Activated CD4-positive, alpha-beta T cell treated with anti-CD3 and anti-CD28 coated beads, Interleukin-2, amount 50 U/mL, for 4 hours (primary cell): Measurements from ENCODE around the gene ATG5.
A peak's percentile ranks its signal among the peaks of the same experiment; 100 is the strongest.
"Not testable (repeated sequence)": the region's sequence is repeated elsewhere in the genome, so short reads cannot be mapped to it uniquely, and the experiment has no call there.

Experiments
- DNase-seq, 2 experiments: peaks; one replicate each; pipeline ENCODE4 v3.0.0-alpha.2; 2020

The ATG5 gene

GRCh38 chr6:106173124-106173879 is 152.3 kb downstream of the ATG5 start:
- no peak for DNase-seq

DNA sequence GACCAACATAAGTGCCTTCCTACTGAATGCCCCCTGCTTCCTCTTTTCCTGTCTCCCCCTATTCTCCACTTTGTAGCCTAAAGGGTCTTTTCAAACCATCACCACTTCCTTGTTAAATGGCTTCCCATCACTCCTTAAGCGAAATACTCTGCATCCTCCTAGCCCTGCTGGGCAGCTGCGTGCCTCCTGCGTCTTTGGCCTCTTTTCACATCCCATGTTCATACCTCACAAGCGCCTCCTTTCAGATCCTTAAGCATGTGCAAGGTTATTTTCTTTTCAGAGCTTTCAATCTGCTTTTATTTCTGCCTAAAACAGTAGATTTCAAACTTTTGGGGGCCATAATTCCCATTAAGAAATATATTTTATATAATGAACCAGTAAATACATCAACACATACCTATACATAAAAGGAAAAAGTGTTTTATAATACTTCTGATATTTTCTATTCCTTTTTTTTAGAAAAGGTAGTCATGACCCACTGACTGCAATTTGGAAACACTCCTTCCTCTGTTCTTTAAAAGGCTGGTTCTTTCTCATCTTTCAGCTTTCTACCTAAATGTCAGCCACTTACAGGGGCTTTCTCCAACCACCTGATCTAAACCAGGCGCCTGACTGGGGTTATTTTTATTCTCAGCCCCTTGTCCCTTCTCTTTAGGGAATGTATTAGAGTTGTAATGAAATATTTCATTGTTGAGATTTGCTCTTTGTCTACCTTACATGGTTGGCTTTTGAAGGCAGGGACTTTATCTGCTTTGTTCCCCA is 155.3 kb downstream of the ATG5 start:
- DNase-seq: no peak

DNA sequence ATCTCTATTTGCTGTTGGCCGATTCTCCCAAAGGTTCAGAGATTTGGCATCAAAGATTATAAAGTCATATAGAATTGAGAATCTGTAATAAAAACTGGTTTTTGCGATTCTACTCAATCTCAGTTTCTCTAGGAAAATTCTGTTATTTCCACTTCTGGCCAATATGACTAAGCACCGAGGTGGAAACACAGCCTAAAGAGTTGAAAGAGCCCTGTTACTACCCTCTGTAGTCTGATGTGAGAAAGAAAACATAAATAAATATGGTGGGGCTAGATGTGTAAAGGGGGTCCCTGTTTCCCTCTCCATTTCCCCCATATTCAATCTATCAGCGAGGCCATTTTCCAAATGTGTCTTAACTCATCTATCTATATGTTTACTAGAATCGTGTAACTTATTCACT is 156.0 kb downstream of the ATG5 start:
- DNase-seq: no peak

DNA sequence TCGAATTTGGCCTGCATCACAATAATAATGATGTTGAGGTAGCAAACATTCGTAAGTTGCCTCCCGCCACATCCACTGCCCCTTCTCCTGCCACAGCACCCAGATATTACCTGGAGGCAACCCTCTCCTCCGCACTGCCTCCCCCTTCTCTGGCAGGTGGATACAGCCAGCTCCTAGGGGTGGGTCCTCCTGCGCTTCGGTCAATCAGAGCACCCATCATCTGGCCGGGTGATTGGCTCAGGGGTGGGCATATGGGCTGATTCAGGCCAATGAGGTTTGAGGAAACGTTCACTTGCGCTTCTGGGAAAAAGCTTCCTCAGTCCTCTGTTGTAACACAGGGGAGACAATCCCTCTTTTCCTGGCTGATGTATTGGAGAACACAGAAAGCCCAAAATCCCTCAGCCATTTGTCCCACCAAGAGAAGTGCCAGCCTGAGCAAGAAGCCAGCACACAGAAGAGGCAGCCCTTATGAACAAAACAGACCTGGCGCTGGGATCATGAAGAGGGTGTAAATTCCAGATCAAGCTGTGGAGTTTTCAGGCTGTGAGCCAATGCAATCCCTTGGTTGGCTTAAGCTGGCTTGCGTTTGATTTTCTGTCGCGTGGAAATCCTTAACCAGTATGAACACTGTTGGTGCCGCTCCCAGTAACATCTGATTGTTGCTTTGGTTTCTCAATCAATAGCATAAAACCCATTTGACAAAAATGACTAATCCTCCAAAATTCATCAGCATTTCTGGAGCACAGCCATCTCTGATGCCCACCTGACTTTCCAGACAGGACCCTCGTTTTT is 157.3 kb downstream of the ATG5 start:
- DNase-seq: no peak

DNA sequence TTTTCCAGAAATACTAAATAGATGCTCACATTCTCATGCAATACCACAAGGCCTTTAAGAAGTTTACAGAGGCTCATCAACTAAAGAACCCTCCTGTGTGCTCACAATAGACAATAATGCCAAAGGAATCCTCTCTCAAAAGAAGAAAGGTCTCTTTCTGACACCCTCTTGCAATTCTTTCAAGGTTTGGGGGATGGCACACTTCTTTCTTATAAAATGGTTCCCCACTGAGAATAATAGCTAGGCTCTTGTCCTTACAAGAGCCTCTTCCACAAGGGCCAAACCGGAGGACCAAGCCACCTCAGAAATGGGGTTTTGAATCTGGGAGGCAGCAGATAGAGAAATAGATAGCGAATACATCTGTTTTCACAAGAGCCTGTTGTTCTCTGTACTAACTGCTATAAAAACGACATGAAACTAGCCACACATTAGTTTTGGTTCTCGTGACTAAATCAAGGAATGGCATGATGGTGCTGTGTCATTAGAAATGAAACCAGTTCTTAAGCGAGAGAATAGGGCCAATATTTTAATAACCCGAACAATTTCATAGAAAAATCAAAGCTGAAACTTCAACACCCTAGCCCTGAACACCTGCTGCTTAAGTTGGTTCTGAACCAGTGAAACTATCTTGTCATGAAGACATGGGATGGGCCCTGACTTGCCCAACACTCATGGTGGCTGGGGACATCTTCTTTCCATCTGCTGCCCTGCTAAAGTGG is 158.3 kb downstream of the ATG5 start:
- DNase-seq: no peak

- no peak for DNase-seq
These were observed 159.6 kb downstream of the ATG5 start for GRCh38 chr6:106165885-106166485.

- DNase-seq: peak; percentile 27 to 29
These were observed 161.3 kb downstream of the ATG5 start for GRCh38 chr6:106163966-106164877.

DNA sequence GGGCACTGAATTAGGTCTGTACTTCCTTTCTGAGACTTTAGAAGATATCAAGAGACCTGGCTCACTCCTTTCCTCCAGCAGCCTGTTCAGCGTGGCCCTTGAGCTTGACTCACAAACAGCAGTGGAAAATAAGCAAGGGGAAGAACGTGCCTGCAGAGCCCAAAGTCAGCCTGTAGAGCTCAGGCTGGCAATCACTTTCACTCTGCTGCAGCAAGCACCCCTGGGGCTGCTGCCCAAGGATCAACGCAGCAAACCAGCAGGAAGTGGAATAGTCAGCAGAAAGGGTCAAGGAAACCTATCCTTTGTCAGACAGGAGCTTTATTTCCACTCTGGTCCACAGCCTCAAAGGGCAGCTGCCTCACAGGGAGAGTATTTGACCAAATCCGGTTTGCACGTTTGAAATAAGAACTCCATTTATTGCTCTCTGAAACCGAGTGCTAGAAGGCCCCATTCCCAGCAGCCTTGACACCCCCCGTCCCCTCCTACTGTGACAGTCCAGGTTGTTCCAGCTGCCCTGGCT is 162.1 kb downstream of the ATG5 start:
- peak; percentile 50 to 55 for DNase-seq

DNA sequence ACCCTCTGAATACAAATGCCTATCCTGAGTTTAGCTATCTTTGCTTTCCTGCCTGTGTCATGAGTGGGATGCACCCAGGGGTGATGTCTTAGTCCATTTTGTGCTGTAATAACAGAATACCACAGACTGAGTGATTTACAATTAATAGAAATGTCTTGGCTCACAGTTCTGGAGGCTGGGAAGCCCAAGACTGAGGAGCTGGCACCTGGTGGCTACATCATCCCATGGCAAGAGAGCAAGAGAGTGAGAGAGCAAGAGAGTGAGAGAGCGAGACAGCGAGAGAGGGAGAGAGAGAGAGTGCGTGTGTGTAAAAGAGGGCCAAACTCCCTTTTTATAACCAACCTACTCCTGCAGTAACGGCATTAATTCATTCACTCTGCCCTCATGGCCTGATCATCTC is 162.6 kb downstream of the ATG5 start:
- DNase-seq: no peak

DNA sequence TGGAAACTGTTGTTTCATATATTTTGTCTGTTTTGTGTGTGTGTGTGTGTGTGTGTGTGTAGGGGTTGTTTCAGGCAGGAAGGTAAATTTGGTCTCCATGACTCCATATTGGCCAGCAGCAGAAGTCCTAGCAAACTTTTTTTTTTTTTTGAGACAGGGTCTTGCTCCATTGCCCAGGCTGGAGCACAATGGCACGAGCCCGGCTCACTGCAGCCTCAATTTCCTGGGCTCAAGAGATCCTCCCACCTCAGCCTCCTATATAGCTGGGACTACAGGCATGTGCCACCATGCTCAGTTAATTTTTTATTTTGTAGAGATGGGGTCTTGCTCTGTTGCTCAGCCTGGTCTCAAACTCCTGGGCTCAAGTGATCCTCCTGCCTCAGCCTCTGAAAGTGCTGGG is 163.7 kb downstream of the ATG5 start:
- no peak for DNase-seq

DNA sequence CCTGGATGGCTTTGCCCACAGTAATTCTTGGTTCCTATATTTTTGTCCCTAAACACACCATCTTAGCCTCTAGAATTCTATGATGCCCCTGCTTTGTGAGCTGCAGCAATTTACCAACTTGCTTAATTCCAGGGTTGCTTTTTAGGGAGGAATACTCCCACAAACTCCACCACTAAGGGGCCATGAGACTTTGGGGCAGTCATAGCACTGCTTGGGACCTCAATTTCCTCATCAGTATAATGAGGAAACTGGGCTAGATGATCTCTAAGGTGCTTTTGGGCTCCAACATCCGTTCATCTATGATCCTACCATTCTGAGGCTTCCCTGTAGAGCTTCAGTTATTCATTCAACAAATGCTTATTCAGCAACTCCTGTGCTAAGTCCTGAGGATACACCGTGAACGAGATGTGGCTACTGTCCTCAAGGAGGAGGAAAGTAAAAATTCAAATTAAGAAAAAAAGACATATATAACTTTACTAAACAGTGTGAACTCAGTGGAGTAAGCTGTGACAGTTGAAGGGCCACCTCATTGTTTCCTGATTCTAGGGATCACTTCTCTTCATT is 164.2 kb downstream of the ATG5 start:
- DNase-seq: no peak

DNA sequence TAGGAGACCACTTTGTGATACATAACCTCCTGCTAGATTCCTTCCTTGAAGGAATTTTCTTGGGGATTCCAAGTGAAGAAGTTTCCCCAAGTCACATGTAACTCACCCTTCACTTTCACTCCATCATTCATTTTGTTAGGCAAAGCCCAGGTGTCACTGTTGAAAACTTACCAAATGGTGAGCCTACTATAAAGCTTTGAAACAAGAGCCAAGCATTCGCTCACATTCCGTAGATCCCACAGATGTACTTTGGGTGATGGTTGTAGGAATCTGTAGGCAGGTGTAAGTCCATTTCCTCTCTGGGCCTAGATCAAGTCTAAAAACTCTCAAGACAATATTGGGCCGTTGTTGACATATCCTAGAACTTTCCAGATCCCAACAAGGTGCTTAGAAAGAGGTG is 165.4 kb downstream of the ATG5 start:
- no peak for DNase-seq

DNA sequence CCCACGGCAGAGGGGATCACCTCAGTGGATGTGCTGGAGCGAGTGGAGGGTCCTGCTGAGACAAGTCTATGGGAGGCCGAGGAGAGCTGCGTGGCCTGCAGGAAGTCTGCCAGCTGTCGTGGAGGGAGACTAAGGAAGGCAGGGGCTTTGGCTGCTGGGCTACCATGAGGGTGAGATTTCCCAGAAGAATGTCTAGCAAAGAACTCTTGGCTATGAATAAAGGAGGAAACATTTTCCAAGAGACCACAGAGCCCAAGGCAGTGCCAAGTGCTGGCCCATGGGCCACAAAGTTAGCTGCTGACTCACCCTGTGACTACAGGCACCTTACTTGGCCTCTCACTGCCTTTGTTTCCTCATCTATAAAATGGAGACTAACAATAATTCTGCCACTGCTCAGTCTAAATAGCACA is 166.0 kb downstream of the ATG5 start:
- DNase-seq: no peak

DNA sequence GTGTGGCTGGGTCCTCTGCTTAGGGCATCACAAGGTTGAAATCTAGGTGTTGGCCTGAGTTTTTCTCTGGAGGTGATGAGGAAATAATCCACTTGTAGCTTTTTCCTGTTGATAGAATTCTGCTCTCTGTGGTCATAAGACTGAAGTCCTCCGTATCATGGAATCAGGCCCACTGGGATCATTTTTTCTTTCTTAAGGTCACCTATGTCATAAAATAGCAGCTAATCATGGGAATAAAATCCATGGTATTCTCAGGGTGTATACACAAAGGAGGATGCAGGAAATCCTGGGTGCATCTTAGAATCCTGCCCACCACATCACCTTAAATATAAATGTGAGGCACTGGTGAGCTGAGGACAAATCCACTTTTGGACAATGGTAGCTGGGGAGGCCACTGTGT is 166.7 kb downstream of the ATG5 start:
- no peak for DNase-seq

GRCh38 chr6:106156863-106157262 is 168.7 kb downstream of the ATG5 start:
- DNase-seq: no peak

- DNase-seq: no peak
These were observed 169.1 kb downstream of the ATG5 start for GRCh38 chr6:106156413-106156812.

DNA sequence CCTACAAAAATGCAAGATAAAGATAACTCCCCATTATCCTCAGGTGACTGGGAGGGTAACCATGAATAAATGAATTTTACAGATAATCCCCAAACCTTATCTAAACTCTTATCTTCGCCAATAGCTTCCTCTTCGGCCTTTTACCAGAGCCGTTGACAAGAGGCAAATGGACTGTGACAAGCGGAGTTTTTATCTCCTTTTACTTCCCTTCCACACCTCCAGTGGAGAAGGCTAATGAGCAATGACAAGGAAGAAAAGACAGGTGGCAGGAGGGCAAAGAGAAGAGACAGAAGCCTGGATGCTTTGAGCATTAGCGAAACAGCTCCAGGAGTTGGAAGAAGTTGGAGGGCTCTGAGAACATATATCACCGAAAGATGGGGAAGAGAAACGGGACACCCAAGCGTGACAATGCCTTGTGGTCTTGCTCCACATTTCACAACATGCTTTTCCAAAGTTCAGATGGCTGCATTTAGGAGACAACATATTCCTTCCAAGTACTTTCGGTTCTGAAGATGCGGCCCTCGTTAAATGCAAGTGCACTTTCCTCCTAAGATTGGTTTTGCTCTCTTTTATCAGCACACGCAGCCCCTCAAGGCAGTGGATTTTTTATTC is 170.2 kb downstream of the ATG5 start:
- DNase-seq: no peak

DNA sequence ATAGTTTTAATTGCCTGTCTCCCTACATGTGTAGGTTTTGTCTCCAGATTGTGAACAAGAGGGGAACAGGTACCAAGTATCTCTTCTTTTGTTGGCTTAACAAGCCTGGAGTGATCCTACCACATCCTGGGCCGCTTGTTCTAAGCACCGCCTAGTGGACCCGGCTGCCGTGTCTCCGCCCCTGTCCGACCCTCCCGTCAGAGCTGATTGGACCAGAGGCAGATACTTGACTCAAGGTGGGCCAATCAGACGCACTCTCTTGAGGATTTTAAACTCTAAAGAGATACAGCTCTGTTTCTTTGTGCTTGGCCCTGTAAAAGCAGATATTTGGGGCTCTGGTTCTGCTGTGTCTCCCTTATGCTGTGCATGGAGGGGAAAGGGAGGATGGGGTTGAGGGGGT is 171.2 kb downstream of the ATG5 start:
- no peak for DNase-seq

DNA sequence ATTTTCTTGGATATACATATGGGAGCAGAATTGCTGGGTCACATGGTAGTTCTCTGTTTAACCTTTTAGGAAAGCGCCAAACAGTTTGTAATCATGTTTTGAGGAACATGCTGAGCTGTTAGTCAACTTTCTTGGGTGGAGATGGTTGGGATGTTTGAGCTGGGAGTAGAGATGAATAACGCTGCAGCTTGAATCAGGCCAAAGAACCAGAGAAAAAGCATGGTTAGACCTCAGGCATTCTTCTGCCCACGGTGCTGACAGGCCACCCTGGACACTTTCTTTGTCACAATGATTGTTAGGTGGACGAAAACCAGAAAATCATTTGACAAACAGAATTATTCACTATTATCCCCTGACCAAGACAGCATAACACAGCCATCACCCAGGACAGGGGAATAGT is 172.6 kb downstream of the ATG5 start:
- no peak for DNase-seq

DNA sequence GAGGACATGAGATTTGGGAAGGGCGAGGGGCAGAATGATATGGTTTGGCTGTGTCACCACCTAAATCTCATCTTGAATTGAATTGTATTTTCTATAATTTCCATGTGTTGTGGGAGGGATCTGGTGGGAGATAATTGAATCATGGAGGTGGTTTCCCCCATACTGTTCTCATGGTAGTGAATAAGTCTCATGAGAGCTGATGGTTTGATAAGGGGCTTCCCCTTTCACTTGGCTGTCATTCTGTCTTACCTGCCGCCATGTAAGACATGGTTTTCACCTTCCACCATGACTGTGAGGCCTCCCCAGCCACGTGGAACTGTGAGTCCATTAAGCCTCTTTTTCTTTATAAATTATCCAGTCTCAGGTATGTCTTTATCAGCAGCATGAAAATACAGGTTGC is 173.1 kb downstream of the ATG5 start:
- DNase-seq: not testable (repeated sequence)
